K562 (cell line): ENCODE data around the gene ICAM2. TPM values are rescaled to one million over a fixed set of nuclear protein-coding genes. Genes with fewer than 3 reads are reported as not detected.

Experiments
- ATAC-seq: fragments of 200-7000 bp; cut with Tn5 transposase; 3 replicates; pipeline ENCODE4 v1.9.1; 2020; ENCODE audit warnings: moderate library complexity
- BruUV-seq: library from RNA; stranded (reverse); fragments of 400-500 nt; replicated peaks from 2 replicates; lab custom pipeline; 2021; lab: Mats Ljungman, UMichigan
- CTCF ChIA-PET: fragments of 300-600 bp; formaldehyde crosslinking; extraction: SDS; loops from one replicate; lab custom pipeline; 2021; ENCODE audit warnings: low intra/inter-chr PET ratio; lab: Yijun Ruan, JAX
- POLR2A ChIA-PET: fragments of 300-600, 350-650 bp; sonication (Branson Sonifier 250); formaldehyde crosslinking; extraction: SDS; loops from one replicate; lab custom pipeline; 2021; ENCODE audit warnings: antibody characterized with exemption, inconsistent platforms; lab: Yijun Ruan, JAX
- DNase-seq, 4 experiments: peaks; one replicate each; pipeline versions ENCODE4 v3.0.0 to v3.0.0-alpha.2; 2011 to 2018; ENCODE audit warnings: low spot score in 3 of 4, mixed read lengths in 3 of 4; ENCODE audit errors: extremely low read depth in 1 of 4
- FAIRE-seq: peaks from 2 replicates; lab custom pipeline; 2011; peaks lifted over from hg19 to GRCh38; lab: Jason Lieb, UNC
- H2AFZ ChIP-seq: 2 replicates; pipeline ENCODE4 v1.6.0; 2011; ENCODE audit warnings: low read depth, low read length, control low read depth, inconsistent platforms
- H3K27ac ChIP-seq: fragments of 200-600 bp; 3 replicates; pipeline ENCODE4 v1.8.0; 2011; ENCODE audit warnings: low read depth, mild to moderate bottlenecking, control low read depth, inconsistent platforms, low read length, moderate library complexity, mixed read lengths; ENCODE audit errors: extremely low read depth
- H3K27me3 ChIP-seq, 2 experiments: fragments of 300-600 bp in 1 of 2; 2 replicates in 1 of 2; 3 replicates in 1 of 2; pipeline versions ENCODE4 v1.6.0 to v1.8.0; 2011; ENCODE audit warnings: inconsistent platforms in 2 of 2, low read length in 2 of 2, mild to moderate bottlenecking in 1 of 2, mixed read lengths in 1 of 2, moderate library complexity in 1 of 2; ENCODE audit not compliant: control insufficient read depth in 2 of 2, insufficient read depth in 2 of 2
- H3K36me3 ChIP-seq: fragments of 300-600 bp; 3 replicates; pipeline ENCODE4 v1.8.0; 2011; ENCODE audit warnings: mild to moderate bottlenecking, low read length, inconsistent platforms; ENCODE audit not compliant: control insufficient read depth, insufficient read depth
- H3K4me1 ChIP-seq, 2 experiments: fragments of 200-600 bp in 1 of 2; replicated peaks in 1 of 2; 2 replicates in 1 of 2; 3 replicates in 1 of 2; pipeline versions ENCODE4 v1.5.1 to v1.8.0; 2011; ENCODE audit warnings: inconsistent platforms in 2 of 2, low read length in 2 of 2, mild to moderate bottlenecking in 1 of 2, mixed read lengths in 1 of 2, moderate library complexity in 1 of 2; ENCODE audit not compliant: control insufficient read depth in 2 of 2, insufficient read depth in 2 of 2
- H3K4me2 ChIP-seq: 2 replicates; pipeline ENCODE4 v1.6.1; 2011; ENCODE audit warnings: low read length, control low read depth, inconsistent platforms, mixed read lengths; ENCODE audit not compliant: insufficient read depth
- H3K4me3 ChIP-seq: fragments of 200-600 bp; sonication (generic), shearing (Covaris generic); 2 replicates; pipeline ENCODE4 v1.5.1; 2016; ENCODE audit warnings: control low read depth, inconsistent platforms
- H3K79me2 ChIP-seq: fragments of 200-600 bp; 3 replicates; pipeline ENCODE4 v1.8.0; 2011; ENCODE audit warnings: low read length, inconsistent platforms; ENCODE audit not compliant: control insufficient read depth, insufficient read depth
- H3K9ac ChIP-seq, 2 experiments: 2 replicates each; pipeline versions ENCODE4 v1.6.0 to v1.6.1; 2011; ENCODE audit warnings: low read depth in 2 of 2, low read length in 2 of 2, control low read depth in 1 of 2, inconsistent platforms in 1 of 2, mild to moderate bottlenecking in 1 of 2, mixed read lengths in 1 of 2; ENCODE audit not compliant: insufficient read depth in 1 of 2
- H3K9me1 ChIP-seq: one replicate; pipeline ENCODE4 v1.6.0; 2011; ENCODE audit warnings: inconsistent platforms, mild to moderate bottlenecking, low read length, moderate library complexity; ENCODE audit not compliant: control insufficient read depth, insufficient read depth
- H3K9me3 ChIP-seq: replicated peaks from 2 replicates; pipeline ENCODE4 v1.5.1; 2011; ENCODE audit warnings: low read depth, low read length, inconsistent platforms; ENCODE audit not compliant: control insufficient read depth, insufficient read depth
- H4K20me1 ChIP-seq: replicated peaks from 2 replicates; pipeline ENCODE4 v1.6.1; 2011; ENCODE audit warnings: low read length, inconsistent platforms, mixed read lengths; ENCODE audit not compliant: control insufficient read depth, insufficient read depth
- ADNP ChIP-seq: fragments of 200-800 bp; sonication (Bioruptor generic); IDR thresholded peaks from 2 replicates; pipeline ENCODE4 v1.6.1; 2016; ENCODE audit warnings: missing genetic modification characterization, missing compliant biosample characterization
- DACH1 ChIP-seq: fragments of 450-650 bp; IDR thresholded peaks from 2 replicates; pipeline ENCODE4 v1.6.1; 2018; ENCODE audit not compliant: partially characterized antibody
- FOXJ2 ChIP-seq: fragments of 200-800 bp; sonication (Bioruptor generic); IDR thresholded peaks from 2 replicates; pipeline ENCODE4 v1.6.1; 2016; ENCODE audit warnings: missing genetic modification characterization, missing compliant biosample characterization
- FOXP4 ChIP-seq: sonication (generic); formaldehyde crosslinking; IDR thresholded peaks from 2 replicates; pipeline ENCODE4 v1.8.0; 2022; ENCODE audit warnings: mild to moderate bottlenecking, missing genetic modification reagents, borderline replicate concordance
- NR0B1 ChIP-seq: fragments of 450-650 bp; IDR thresholded peaks from one replicate; pipeline ENCODE4 v1.6.1; 2018; ENCODE audit warnings: mild to moderate bottlenecking, moderate library complexity; ENCODE audit not compliant: partially characterized antibody
- POLR2G ChIP-seq: fragments of 200-400 bp; formaldehyde crosslinking; IDR thresholded peaks from 2 replicates; pipeline ENCODE4 v1.6.1; 2017; ENCODE audit warnings: low read depth, mild to moderate bottlenecking, antibody characterized with exemption, low read length, moderate library complexity
- SIRT6 ChIP-seq: IDR thresholded peaks from one replicate; pipeline ENCODE4 v1.6.1; 2012; ENCODE audit warnings: low read depth, mild to moderate bottlenecking, control low read depth, inconsistent platforms, low read length, moderate library complexity
- ZNF197 ChIP-seq: fragments of 200-800 bp; sonication (Bioruptor generic); IDR thresholded peaks from 2 replicates; pipeline ENCODE4 v1.6.1; 2016; ENCODE audit warnings: low read depth, missing genetic modification characterization, missing compliant biosample characterization
- ZNF764 ChIP-seq: fragments of 250-450 bp; sonication (Bioruptor Pico); IDR thresholded peaks from 2 replicates; pipeline ENCODE4 v1.4.0; 2020; ENCODE audit warnings: low read depth, mild to moderate bottlenecking, moderate library complexity
- WGBS: fragments of 100-300 bp; shearing (Covaris generic); methylation state at CpG from one replicate; pipeline ENCODE4 v1.1.6; 2016; ENCODE audit warnings: low coverage, mixed read lengths; ENCODE audit not compliant: insufficient coverage; ENCODE audit errors: missing lambda C conversion rate; 5-methylcytosine and 5-hydroxymethylcytosine counted together
- in situ Hi-C: fragments of 300-500 bp; cut with MboI; formaldehyde crosslinking; loops from 4 replicates; pipeline ENCODE4 v1.15.0; 2018; ENCODE audit warnings: inconsistent platforms, mixed read lengths
- intact Hi-C: fragments of 100-400 bp; cut with micrococcal nuclease; formaldehyde crosslinking; loops from 2 replicates; pipeline ENCODE4 v1.14.2; 2022
- polyA plus RNA-seq, 8 experiments: library from polyadenylated mRNA; depleted of rRNA in 4 of 8; stranded (reverse) in 5 of 8; unstranded in 3 of 8; fragments of >200 nt; fragmentation: Nextera tagmentation in 2 of 8; fragmentation: Illumina TruSeq in 1 of 8; extraction: Ambion mirVana in 2 of 8; extraction: Trizol in 1 of 8; gene quantifications; 2 replicates each; pipeline versions ENCODE4 v1.2.1 to v1.2.3, GENCODE V29; 2011 to 2014; ENCODE audit warnings: inconsistent platforms in 1 of 8, missing spikeins in 1 of 8
- total RNA-seq, 7 experiments: library from RNA; depleted of rRNA in 6 of 7; stranded (reverse); fragments of >200 nt in 6 of 7; fragmentation: Illumina TruSeq in 2 of 7; extraction: Trizol in 2 of 7; gene quantifications; 2 replicates each; pipeline versions ENCODE4 v1.2.1 to v1.2.3, GENCODE V29; 2011 to 2021; ENCODE audit warnings: low replicate concordance in 1 of 7

ICAM2 gene
- total and polyA plus RNA-seq, 9 of the 15 experiments (the other 6 are each of a cell fraction or from before 2014, with no cell fraction given) = 37.9 to 89.4 (median 60.6) TPM

- POLR2A ChIA-PET = interaction anchor here (0.7 to 2.1 kb wide), 4 partner anchors 12 to 111 kb away, joined by 3 to 8 read pairs (median 6); no protein-coding TSS in a partner anchor
- peaks cover 47% of the 10 kb centered on the region for H3K36me3 ChIP-seq
- H3K4me1 ChIP-seq = no peaks in the 10 kb centered on the region; a peak in 1 of 5 replicates
- no peaks in the 10 kb centered on the region for H3K27me3 ChIP-seq
- H3K9me3 ChIP-seq = peaks cover 5% of the 10 kb centered on the region; the same call in 1 of the 2 replicates
- intact Hi-C loops = loop anchor here (10.0 kb wide), 1 partner anchor 216 kb away; no protein-coding TSS in a partner anchor
- in situ Hi-C loops = no loop called here
- no peak overlapping the region for H2AFZ ChIP-seq
- no peaks in the 10 kb centered on the region for H3K9me1 ChIP-seq
- H3K9ac ChIP-seq = no peak overlapping the region
- DNase-seq (no peak), ATAC-seq (no peak), FAIRE-seq (no peak)
- H3K27ac ChIP-seq = no peak overlapping the region
- no TSS peak for BruUV-seq
- no peaks in the 10 kb centered on the region for H4K20me1 ChIP-seq
- H3K4me2 ChIP-seq = no peak overlapping the region
- no peaks in the 10 kb centered on the region for H3K79me2 ChIP-seq
- H3K4me3 ChIP-seq = no peak overlapping the region
- TF ChIP-seq ADNP (peak; percentile 48), POLR2G (no peak)
- CTCF ChIA-PET = no interaction called here
- WGBS = 80% methylated on average over 1 of the region's 1 CpG
These were observed 48.7 kb upstream of the ICAM2 start for GRCh38 chr17:64069143-64069542.

- peaks cover 0 to 4% of the 10 kb centered on the region in 2 experiments; a peak in 2 of 5 replicates for H3K4me1 ChIP-seq
- no peak for FAIRE-seq
- no peak for ATAC-seq
- BruUV-seq = no TSS peak
- H3K9me1 ChIP-seq = no peaks in the 10 kb centered on the region
- ChIA-PET POLR2A (interaction anchor here (0.6 to 2.1 kb wide), 4 partner anchors 13 to 78 kb away, joined by 3 to 8 read pairs (median 6); no protein-coding TSS in a partner anchor), CTCF (no interaction called here)
- H3K9me3 ChIP-seq = peaks cover 5% of the 10 kb centered on the region; the same call in 1 of the 2 replicates
- no peak for DNase-seq
- 45% methylated on average over 3 of the region's 3 CpGs for WGBS
- no peaks in the 10 kb centered on the region for H4K20me1 ChIP-seq
- no peak overlapping the region for H2AFZ ChIP-seq
- H3K9ac ChIP-seq = no peak overlapping the region
- H3K27me3 ChIP-seq = no peaks in the 10 kb centered on the region
- H3K4me3 ChIP-seq = no peak overlapping the region
- in situ Hi-C loops (no loop called here), intact Hi-C loops (loop anchor here (10.0 kb wide), 1 partner anchor 217 kb away; no protein-coding TSS in a partner anchor)
- no peak overlapping the region for H3K27ac ChIP-seq
- H3K36me3 ChIP-seq = peaks cover 43% of the 10 kb centered on the region
- H3K4me2 ChIP-seq = no peak overlapping the region
- no peaks in the 10 kb centered on the region for H3K79me2 ChIP-seq
- TF ChIP-seq ZNF764 (CRISPR knock-in tag) = no peak
- no peak for TF ChIP-seq FOXJ2 (tag)
- TF ChIP-seq FOXP4 = no peak
- TF ChIP-seq ZNF197 (CRISPR knock-in tag) = no peak
- no peak for TF ChIP-seq SIRT6
- TF ChIP-seq NR0B1 = no peak
- TF ChIP-seq DACH1 = no peak
These were observed 47.2 kb upstream of the ICAM2 start for GRCh38 chr17:64067657-64068056.
